Duodenal mucosa (tissue), 2 donors: ENCODE data around the gene CAPN14.

Experiments used
- H3K27ac ChIP-seq: one replicate; pipeline ENCODE4 v1.7.0; 2013; ENCODE audit warnings: low read depth, low read length
- H3K27me3 ChIP-seq, 2 donors: one replicate each; pipeline ENCODE4 v1.7.0; 2013; ENCODE audit warnings: low read length in 2 of 2, control low read depth in 1 of 2; ENCODE audit not compliant: insufficient read depth in 2 of 2, control insufficient read depth in 1 of 2
- H3K36me3 ChIP-seq, 2 donors: one replicate each; pipeline ENCODE4 v1.7.0; 2013; ENCODE audit warnings: low read length in 2 of 2, control low read depth in 1 of 2; ENCODE audit not compliant: insufficient read depth in 2 of 2, control insufficient read depth in 1 of 2
- H3K4me1 ChIP-seq, 2 donors: one replicate each; pipeline ENCODE4 v1.7.0; 2013; ENCODE audit warnings: low read length in 2 of 2, control low read depth in 1 of 2; ENCODE audit not compliant: insufficient read depth in 2 of 2, control insufficient read depth in 1 of 2
- H3K4me3 ChIP-seq, 2 donors: one replicate each; pipeline ENCODE4 v1.7.0; 2013; ENCODE audit warnings: low read length in 2 of 2, low read depth in 1 of 2
- H3K9ac ChIP-seq, 2 donors: one replicate each; pipeline ENCODE4 v1.7.0; 2013; ENCODE audit warnings: low read length in 2 of 2, low read depth in 1 of 2
- H3K9me3 ChIP-seq, 2 donors: one replicate each; pipeline ENCODE4 v1.7.0; 2013; ENCODE audit warnings: low read length in 2 of 2, control low read depth in 1 of 2; ENCODE audit not compliant: control insufficient read depth in 1 of 2

The CAPN14 gene

DNA sequence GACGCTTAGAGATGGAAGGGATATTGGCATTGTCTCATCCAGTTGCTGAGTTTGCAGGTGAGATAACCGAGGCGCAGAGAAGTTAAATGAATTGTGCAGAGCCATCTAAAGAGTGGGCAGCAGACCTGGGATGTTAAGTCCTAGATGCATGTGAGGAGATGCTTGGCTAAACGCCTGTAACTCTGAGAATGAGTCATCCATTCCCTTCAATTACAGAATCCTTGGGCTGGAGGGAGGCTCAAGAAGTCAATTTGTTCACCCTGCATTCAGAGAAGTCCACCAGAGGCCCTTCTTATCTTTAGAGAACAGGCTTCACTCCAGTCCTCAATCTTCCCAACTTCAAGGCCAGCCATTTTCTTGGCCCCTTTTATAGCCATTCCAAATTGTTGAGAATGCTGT, 18.2 kb upstream of the CAPN14 start:
- no peak overlapping the region for H3K4me3 ChIP-seq

DNA sequence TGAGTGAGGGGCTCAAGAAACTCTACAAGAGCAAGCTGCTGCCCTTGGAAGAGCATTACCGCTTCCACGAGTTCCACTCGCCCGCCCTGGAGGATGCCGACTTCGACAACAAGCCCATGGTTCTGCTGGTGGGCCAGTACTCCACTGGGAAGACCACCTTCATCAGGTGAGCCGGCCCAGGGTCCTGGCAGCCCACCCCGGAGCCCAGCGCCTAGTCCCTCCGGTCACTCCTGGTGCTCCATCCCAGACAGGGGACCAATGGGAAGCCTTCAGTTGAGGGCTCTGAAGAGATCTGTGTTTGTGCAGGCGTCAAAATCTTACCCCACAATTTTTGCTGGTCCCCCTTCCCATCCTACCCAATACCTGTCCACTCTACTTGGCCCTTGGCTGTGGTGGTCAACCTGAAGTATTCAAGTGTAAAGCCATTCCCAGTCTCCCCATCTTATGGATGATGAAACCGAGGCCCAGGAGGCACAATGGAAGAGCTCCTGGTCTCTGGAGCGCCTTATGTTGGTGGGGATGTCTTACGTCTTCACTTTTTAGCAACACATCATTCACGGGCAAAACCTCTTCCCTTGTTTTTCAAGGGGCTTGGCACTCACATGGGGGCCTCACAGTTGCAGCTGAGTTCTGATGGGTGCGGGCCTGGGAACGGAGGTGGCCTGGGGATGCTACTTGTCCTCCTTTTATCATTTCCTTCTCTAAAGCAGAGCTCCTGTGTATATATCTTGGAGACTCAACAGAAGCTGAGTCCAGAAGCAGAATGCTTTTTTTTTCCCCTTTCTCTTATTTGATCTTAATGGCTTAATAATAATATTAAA, 17.6 kb upstream of the CAPN14 start:
- Histone ChIP-seq H3K9ac (peak overlapping the region; percentile 32 to 48), H3K27me3 (peaks cover 0 to 10% of the 10 kb centered on the region in 2 donors), H3K4me3 (peak overlapping the region; percentile 78 to 80), H3K27ac (no peak overlapping the region), H3K9me3 (no peaks in the 10 kb centered on the region), H3K4me1 (peaks cover 8 to 11% of the 10 kb centered on the region in 2 donors), H3K36me3 (no peaks in the 10 kb centered on the region)

More for the DNA sequence above, 18.2 kb upstream of the CAPN14 start:
- Histone ChIP-seq H3K36me3 (no peaks in the 10 kb centered on the region), H3K9ac (no peak overlapping the region), H3K27ac (no peak overlapping the region), H3K27me3 (peaks cover 0 to 6% of the 10 kb centered on the region in 2 donors), H3K9me3 (no peaks in the 10 kb centered on the region), H3K4me1 (peaks cover 8 to 11% of the 10 kb centered on the region in 2 donors)

DNA sequence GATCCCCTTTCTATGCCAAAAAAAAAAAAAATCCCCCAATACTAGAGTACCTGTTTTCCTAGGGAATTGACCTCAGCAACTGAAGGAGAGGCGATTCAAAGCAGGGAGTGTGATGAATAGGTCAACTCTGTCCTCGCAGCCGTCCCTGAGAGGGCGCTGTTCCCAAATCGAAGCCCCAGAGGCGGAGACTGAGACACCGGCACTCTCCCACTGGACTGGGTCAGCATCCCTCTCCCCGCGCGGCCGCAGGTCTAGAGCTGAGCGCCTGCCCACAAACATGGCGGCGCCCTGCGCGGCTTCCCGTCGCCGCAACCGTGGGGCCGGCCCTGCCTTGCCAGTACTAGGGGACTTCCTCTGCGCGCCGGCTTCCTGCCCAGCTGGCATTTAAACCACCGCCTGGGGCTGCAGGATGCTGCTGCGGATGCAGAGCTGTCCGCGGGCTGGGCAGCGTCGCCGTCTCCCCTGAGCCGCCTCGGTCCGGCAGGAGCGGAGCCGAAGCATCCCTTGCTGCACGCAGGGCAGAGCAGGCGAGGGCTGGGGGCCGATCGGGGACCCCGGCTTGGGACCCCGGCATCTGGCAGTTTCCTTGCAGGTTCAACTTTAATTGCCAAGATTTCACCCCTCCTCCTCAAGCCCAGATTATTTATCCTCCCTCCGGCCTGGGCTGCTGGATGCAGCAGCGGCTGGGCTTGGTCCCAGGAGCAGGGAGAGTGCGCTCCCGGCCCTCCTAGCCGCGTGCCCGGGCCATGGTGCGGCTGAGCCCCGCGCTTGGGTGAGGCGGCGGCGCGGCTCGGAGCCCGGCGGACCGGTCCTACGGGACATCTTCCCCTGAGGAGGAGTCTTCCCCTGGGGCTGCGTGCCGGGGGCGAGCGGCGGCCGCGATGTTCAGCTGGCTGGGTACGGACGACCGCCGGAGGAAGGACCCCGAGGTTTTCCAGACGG, 16.7 kb upstream of the CAPN14 start, which contains the start of gene EHD3:
TSS of gene EHD3 (plus strand) at position 412 of the 942 bp plus-strand sequence. CDS start at position 882, 470 bp downstream.
- H3K36me3 ChIP-seq, result no peaks in the 10 kb centered on the region
- H3K27ac ChIP-seq, result no peak within 1 kb of the TSS
- H3K4me1 ChIP-seq, result peaks cover 8 to 11% of the 10 kb centered on the region in 2 donors
- peak within 1 kb of the TSS; percentile 32 to 48 for H3K9ac ChIP-seq
- no peaks in the 10 kb centered on the region for H3K9me3 ChIP-seq
- peak within 1 kb of the TSS; percentile 78 to 80 for H3K4me3 ChIP-seq
- peaks cover 0 to 10% of the 10 kb centered on the region in 2 donors for H3K27me3 ChIP-seq

DNA sequence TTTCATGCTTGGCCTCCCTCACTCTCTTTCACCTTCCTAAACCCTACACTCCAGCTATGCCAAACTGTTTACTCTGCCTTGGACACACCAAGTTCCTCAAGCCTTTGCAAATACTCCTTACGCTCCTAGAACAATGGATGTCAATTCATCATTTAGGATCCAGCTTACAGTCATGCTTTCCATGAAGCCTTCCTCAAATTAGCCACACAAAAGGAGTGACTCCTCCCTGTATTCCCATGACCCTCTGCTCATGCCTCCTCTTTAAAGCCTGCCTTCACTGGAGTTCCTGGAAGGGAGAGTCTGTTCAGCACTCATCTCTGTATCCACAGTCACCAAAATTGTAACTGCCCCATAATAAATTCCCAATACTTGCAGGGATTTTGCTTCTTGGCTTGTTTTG, 15.9 kb upstream of the CAPN14 start:
- Histone ChIP-seq H3K9ac (no peak overlapping the region), H3K4me1 (peaks cover 8 to 11% of the 10 kb centered on the region in 2 donors), H3K27ac (no peak overlapping the region), H3K36me3 (no peaks in the 10 kb centered on the region), H3K9me3 (no peaks in the 10 kb centered on the region), H3K4me3 (no peak overlapping the region), H3K27me3 (peaks cover 0 to 10% of the 10 kb centered on the region in 2 donors)

DNA sequence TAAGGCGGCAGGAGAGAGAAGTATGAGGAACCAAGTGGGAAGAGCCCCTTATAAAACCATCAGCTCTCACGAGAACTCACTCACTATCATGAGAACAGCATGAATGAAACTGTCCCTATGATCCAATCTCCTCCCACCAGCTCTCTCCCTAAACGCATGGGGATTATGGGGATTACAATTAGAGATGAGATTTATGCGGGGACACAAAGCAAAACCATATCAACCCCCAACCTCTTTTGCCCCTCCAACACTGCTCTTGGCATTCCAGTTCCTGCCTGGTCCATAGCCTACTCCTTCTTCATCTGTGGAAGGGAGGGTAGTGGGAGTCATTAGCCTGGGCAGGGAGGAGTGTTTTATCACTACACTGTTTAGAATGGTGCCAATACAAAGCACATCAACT, 15.3 kb upstream of the CAPN14 start:
- Histone ChIP-seq H3K36me3 (no peaks in the 10 kb centered on the region), H3K27me3 (peaks cover 0 to 10% of the 10 kb centered on the region in 2 donors), H3K27ac (no peak overlapping the region), H3K9me3 (no peaks in the 10 kb centered on the region), H3K4me1 (peaks cover 8 to 11% of the 10 kb centered on the region in 2 donors), H3K4me3 (no peak overlapping the region), H3K9ac (no peak overlapping the region)

DNA sequence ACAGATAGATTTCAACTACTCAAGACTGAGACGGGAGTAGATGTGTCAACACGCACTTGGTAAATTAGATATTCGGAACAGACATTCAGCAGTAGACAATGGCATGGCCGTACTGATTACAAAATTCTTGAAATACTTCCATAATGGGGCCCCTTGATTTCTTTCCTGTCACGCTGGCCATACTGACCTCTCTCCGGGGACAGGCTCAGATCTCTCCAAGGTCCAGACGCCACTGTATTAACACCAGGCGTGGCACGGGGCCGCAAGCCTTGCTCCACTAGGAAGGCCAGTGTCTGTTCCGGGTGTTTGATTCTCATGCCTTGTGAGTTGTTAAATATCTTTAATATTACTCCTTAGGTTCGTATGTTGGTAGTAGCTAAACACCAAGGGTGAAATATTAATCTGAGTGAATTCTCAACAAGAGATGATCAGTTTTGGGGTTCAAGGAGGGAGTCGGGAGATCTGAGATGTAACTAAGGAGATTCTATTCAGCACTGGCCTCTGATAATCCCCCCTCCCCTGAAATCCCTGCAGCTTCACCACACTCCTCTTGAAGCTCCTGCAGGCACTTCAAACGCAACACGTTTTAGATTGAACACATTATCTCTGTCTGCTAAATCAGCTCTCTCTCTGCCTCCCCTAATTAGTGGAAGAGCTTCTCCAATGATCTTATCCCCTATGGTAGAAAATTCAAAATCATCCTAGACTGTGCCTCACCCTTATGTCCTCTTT, 14.4 kb upstream of the CAPN14 start:
- Histone ChIP-seq H3K36me3 (no peaks in the 10 kb centered on the region), H3K4me1 (peaks cover 8 to 11% of the 10 kb centered on the region in 2 donors), H3K27ac (no peak overlapping the region), H3K9me3 (no peaks in the 10 kb centered on the region), H3K27me3 (peaks cover 0 to 10% of the 10 kb centered on the region in 2 donors), H3K9ac (no peak overlapping the region), H3K4me3 (no peak overlapping the region)

DNA sequence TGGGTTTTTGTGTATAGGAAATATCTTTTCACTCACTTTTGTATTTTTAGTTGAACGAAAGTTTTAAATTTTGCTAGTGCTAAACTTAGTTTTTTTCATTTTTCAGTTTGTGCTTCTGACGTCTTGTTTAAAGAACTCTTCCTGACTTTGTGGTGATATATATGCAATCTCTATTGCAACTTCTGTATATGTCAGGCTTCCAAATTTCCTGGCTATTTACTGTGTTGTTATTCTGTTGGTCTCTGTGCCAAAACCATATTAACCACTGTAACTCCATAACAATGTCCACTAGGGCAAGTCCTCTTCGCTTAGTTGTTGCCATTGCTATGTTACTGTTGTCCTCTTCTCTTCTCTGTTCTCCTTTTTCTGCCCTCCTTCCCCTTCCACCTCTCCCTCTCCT, 13.4 kb upstream of the CAPN14 start:
- H3K36me3 ChIP-seq, result no peaks in the 10 kb centered on the region
- H3K27me3 ChIP-seq, result peaks cover 0 to 10% of the 10 kb centered on the region in 2 donors
- H3K4me1 ChIP-seq, result peaks cover 8 to 11% of the 10 kb centered on the region in 2 donors
- no peaks in the 10 kb centered on the region for H3K9me3 ChIP-seq
- no peak overlapping the region for H3K27ac ChIP-seq
- H3K4me3 ChIP-seq, result no peak overlapping the region
- no peak overlapping the region for H3K9ac ChIP-seq

DNA sequence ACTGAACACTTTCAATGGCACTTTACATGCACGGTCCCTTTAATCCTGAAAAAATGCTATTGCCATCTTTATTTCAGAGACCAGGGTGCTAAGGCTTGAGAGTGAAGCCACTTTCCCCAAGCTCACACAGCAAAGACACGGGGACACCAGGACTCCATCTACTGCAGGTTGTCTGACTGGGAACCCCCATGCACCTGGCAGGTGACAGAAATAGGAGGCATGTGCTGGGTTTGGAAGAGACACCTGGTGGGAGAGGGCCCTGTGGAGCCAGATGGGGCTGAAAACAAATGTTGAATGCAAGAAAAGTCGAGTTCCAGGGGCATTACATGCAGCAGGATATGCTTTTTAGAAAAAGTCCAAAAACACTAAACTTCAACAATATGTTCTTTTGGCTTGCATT, 11.4 kb upstream of the CAPN14 start:
- Histone ChIP-seq H3K27ac (no peak overlapping the region), H3K4me3 (no peak overlapping the region), H3K4me1 (peaks cover 0 to 7% of the 10 kb centered on the region in 2 donors), H3K27me3 (peaks cover 0 to 5% of the 10 kb centered on the region in 2 donors), H3K9ac (no peak overlapping the region), H3K36me3 (no peaks in the 10 kb centered on the region), H3K9me3 (no peaks in the 10 kb centered on the region)

DNA sequence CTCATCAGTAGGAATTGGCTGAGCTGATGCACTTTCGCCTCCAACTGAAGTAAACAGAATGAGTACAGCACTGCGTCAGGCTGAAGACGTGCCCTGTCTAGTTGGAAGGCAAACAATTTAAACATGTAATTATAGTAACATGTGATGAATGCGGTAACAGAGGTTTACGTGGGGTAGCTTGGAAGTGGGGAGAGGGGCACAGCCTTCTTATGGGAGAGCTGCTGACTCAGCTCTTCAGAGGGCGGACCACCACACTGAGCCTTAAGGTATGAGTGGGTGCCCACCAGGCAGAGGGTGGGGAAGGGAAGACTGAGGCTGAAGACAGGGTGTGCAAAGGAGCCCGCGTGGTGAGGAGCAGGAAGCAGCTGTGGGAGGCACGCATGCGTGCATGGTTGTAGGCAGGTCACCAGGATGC, 10.4 kb upstream of the CAPN14 start:
- no peak overlapping the region for H3K9ac ChIP-seq
- H3K36me3 ChIP-seq, result no peaks in the 10 kb centered on the region
- no peaks in the 10 kb centered on the region for H3K9me3 ChIP-seq
- no peak overlapping the region for H3K27ac ChIP-seq
- H3K27me3 ChIP-seq, result peaks cover 0 to 5% of the 10 kb centered on the region in 2 donors
- no peak overlapping the region for H3K4me3 ChIP-seq
- no peaks in the 10 kb centered on the region for H3K4me1 ChIP-seq
